Aorta (tissue), 5 donors: ENCODE results near the gene CFAP92. TPM values are rescaled to one million over a fixed set of nuclear protein-coding genes. Genes with fewer than 3 reads are reported as not detected.
A peak's percentile ranks its signal among the peaks of the same experiment; 100 is the strongest.
"Not testable (repeated sequence)": the region's sequence is repeated elsewhere in the genome, so short reads cannot be mapped to it uniquely, and the experiment has no call there.

Source experiments
- ATAC-seq: fragments of 200-7000 bp; cut with Tn5 transposase; one replicate; pipeline ENCODE4 v1.9.1; 2022; ENCODE audit warnings: moderate library complexity; ENCODE audit not compliant: low FRiP score
- DNase-seq, 2 donors: peaks; one replicate each; pipeline ENCODE4 v3.0.0-alpha.2; 2020
- H3K27ac ChIP-seq, 2 donors: one replicate each; pipeline ENCODE4 v1.5.1; 2013; ENCODE audit warnings: low read length in 2 of 2, mild to moderate bottlenecking in 2 of 2, moderate library complexity in 2 of 2, control low read depth in 1 of 2, inconsistent platforms in 1 of 2, low read depth in 1 of 2
- H3K27me3 ChIP-seq, 2 donors: one replicate each; pipeline ENCODE4 v1.6.1; 2013; ENCODE audit warnings: control low read depth in 1 of 2, low read length in 1 of 2, mild to moderate bottlenecking in 1 of 2, moderate library complexity in 1 of 2; ENCODE audit not compliant: insufficient read depth in 2 of 2, control insufficient read depth in 1 of 2
- H3K36me3 ChIP-seq, 2 donors: one replicate each; pipeline ENCODE4 v1.6.1; 2013; ENCODE audit warnings: control low read depth in 1 of 2, low read length in 1 of 2, mild to moderate bottlenecking in 1 of 2; ENCODE audit not compliant: insufficient read depth in 2 of 2, control insufficient read depth in 1 of 2
- H3K4me1 ChIP-seq, 2 donors: one replicate each; pipeline ENCODE4 v1.6.1; 2013; ENCODE audit warnings: low read length in 2 of 2, control low read depth in 1 of 2, mild to moderate bottlenecking in 1 of 2, moderate library complexity in 1 of 2; ENCODE audit not compliant: insufficient read depth in 2 of 2, control insufficient read depth in 1 of 2
- H3K4me3 ChIP-seq, 2 donors: one replicate each; pipeline ENCODE4 v1.5.1; 2013; ENCODE audit warnings: low read length in 2 of 2, control low read depth in 1 of 2, mild to moderate bottlenecking in 1 of 2
- H3K9me3 ChIP-seq: one replicate; pipeline ENCODE4 v1.6.1; 2013; ENCODE audit warnings: mild to moderate bottlenecking, low read length; ENCODE audit not compliant: control insufficient read depth
- WGBS, 2 donors: extraction: QIAGEN DNeasy Blood & Tissue Kit; methylation state at CpG; one replicate each; pipeline ENCODE4 v1.1.7; 2013; 5-methylcytosine and 5-hydroxymethylcytosine counted together
- intact Hi-C, 2 donors: fragments of 100-400 bp; cut with DNase I; formaldehyde crosslinking; loops; one replicate each; pipeline versions ENCODE4 v1.14.2 to v1.15.0; 2022
- polyA plus RNA-seq, 2 donors: library from polyadenylated mRNA; stranded (reverse); fragments of 200-250 nt; gene quantifications; one replicate each; pipeline ENCODE4 v1.2.3, GENCODE V29; 2013
- total RNA-seq, 2 donors: library from RNA; stranded (reverse); fragmentation: NEBNext Ultra II Directional; extraction: Animal tissue kit (Norgen Biotek cat#: 25700); gene quantifications; one replicate each; pipeline ENCODE4 v1.2.1, GENCODE V29; 2021
- donor health status: healthy with polysubstance abuse.
- donor health status: Bipolar disorder and iron deficiency.
- donor health status: DM: no; HTN: no; CAD: no.
- donor health status: DM: no; HTN: no; CAD: no.
- donor health status: DM: yes; HTN: yes; CAD: no.

The CFAP92 gene
- total and polyA plus RNA-seq, 4 donors: 0.62 to 1.2 TPM; not detected in 2

DNA sequence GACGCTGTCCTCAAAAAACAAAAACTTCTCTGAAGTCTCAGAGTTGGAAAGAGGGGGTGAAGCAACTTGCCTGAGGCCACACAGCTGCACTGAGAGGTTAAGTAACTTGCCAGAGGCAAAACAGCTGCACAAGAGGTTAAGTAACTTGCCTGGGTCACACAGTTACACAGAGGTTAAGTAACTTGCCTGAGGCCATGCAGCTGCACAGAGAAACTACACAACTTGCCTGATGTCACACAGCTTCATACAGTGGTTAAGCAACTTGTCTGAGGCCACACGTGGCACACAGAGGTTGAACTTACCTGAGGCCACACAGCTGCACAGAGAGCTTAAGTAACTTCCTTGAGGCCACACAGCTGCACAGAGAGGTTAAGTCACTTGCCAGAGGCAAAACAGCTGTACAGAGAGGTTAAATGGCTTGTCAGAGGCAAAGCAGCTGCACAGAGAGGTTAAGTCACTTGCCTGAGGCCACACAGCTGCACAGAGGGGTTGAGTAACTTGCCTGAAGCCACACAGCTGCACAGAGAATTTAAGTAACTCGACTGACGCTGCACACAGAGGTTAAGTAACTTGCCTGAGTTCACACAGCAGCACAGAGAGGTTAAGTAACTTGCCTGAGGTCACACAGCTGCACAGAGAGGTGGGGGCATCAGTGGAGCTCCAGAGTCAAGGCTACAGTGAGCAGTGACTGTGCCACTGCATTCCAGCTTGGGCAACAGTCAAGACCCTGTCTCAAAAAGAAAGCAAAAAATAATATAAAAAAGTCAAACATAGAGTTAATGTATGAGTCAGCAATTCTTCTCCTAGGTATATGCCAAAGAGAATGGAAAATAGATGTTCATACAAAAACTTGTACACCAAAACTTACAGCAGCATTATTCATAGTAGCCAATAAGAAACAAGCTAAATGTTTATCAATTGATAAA is 126.4 kb downstream of the CFAP92 start:
- no peak overlapping the region for H3K4me3 ChIP-seq
- intact Hi-C loops: no loop called here
- no peaks in the 10 kb centered on the region for H3K4me1 ChIP-seq
- no peak overlapping the region for H3K27ac ChIP-seq
- DNase-seq (no peak), ATAC-seq (no peak)
- H3K36me3 ChIP-seq: no peaks in the 10 kb centered on the region
- no peaks in the 10 kb centered on the region for H3K27me3 ChIP-seq
- H3K9me3 ChIP-seq: no peaks in the 10 kb centered on the region
- WGBS, 2 donors: 79 to 80% methylated on average over 4 of the region's 4 CpGs

DNA sequence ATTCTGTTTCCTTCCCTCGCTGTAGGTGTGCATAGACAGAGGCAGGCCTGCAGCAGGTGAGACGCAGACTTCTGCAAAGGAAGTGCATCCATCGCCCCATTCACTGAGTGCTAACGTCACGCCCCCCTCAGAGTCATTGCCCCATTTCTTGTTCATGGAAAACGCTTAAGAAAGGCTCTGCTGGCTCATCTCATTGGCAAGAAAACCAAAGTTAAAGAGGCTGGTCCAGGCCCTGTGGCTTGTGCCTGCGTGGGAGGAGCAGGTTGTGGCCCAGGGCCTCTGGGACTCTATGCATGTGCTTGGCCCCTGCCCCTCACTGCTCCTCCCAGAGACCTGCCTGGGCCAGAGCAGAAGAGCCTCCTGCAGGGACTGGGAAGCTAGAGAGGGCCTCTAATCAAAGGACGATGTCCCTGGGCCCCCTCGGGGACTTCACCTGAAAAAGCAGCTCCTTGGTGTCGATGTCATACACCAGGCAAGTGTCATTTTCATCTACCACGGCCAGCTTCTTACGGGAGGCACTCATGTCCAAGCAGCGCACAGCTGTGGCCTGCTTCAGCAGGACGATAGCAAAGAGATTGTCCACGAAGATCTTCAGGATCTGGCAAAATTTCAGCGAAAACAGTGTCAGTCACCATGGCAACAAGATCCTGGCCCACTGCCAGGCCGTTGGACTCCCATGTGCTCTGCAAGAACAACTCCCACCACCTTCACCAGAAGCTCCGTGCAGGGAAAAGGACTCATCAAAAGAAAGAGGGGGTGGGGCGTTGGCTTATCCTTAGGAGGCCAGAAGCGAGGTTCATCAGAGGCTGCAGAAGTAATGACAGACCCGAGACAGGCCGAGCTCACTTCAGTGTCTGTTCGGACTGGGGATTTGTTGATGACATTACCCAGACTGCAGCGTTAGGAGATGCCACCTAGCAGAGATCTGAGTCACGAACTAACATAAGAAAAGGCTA is 128.7 kb downstream of the CFAP92 start:
- ATAC-seq: peak; percentile 62
- WGBS, 2 donors: 63 to 65% methylated on average over 20 to 22 of the region's 25 CpGs
- H3K9me3 ChIP-seq, H3K27ac ChIP-seq, H3K4me3 ChIP-seq, H3K4me1 ChIP-seq, intact Hi-C loops, H3K36me3 ChIP-seq, H3K27me3 ChIP-seq, DNase-seq: not testable (repeated sequence)

DNA sequence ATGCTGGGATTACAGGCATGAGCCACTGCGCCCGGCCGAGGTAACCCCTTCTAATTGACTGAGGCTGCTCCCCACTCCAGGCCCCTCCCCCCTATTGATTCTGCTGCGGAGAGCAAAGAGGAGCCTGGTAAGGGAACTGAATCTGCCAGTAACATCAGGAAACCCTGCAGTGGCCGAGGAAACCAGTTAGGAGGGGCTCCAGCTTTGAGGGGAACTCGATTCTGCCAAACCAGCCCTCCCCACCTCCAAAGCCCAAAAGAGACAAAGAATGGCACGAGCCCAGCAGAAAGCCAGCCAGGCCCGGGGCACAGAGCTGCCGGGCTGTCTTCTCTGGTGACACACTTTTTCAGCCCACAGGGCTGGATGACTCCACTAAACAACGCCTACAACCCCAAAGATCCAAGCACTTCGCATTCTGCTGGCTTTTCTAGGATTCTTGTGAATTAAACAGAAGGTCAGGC is 129.5 kb downstream of the CFAP92 start:
- ATAC-seq: peak; percentile 42
- H3K9me3 ChIP-seq: peaks cover 2% of the 10 kb centered on the region
- no peaks in the 10 kb centered on the region for H3K36me3 ChIP-seq
- DNase-seq: no peak
- H3K27ac ChIP-seq: no peak overlapping the region
- WGBS, 2 donors: 21 to 30% methylated on average over 11 of the region's 11 CpGs
- intact Hi-C loops: no loop called here
- no peak overlapping the region for H3K4me3 ChIP-seq
- H3K27me3 ChIP-seq: no peaks in the 10 kb centered on the region
- no peaks in the 10 kb centered on the region for H3K4me1 ChIP-seq

DNA sequence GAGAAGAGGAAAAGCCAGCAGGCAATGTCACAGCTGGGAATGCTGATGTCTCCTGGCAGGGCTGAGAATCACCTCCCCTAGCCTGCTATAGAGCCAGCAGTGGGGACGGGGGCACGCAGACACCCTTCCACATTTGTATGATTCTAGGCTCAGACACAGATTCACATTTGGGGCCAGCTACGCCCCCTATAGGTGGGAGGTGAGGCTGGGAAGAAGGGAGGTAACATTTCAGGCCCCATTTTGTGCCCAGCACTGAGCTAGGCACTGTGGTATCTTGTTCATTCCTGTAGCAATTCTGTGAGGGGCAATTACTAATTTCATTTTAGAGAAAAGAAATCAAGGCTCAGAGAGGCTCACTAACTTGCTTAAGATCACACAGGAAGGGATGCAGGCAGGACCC is 130.3 kb downstream of the CFAP92 start:
- intact Hi-C loops: no loop called here
- no peak for DNase-seq
- peaks cover 5% of the 10 kb centered on the region for H3K9me3 ChIP-seq
- H3K4me3 ChIP-seq: no peak overlapping the region
- H3K27me3 ChIP-seq: no peaks in the 10 kb centered on the region
- no peaks in the 10 kb centered on the region for H3K36me3 ChIP-seq
- no peak for ATAC-seq
- H3K27ac ChIP-seq: no peak overlapping the region
- H3K4me1 ChIP-seq: no peaks in the 10 kb centered on the region
- 47 to 59% methylated on average over 3 of the region's 3 CpGs for WGBS, 2 donors

DNA sequence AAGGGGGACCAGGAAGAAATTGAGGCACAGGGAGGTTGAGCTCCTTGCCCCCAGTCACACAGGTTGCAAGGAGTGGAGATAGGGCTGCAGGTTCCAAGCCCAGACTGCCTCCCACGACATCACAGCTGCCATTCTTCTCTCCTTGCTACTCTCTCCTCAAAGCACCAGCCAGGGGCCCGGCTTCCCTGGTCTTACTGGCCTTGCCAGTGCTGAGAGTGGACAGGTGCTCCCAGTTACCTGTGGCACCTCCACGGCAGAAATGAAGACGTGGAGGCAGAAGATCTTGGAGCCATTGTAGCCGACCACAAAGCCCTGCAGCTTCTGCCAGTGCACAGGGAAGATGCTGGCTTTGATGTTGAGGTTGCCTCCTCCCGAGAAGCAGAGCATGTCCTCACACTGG is 132.4 kb downstream of the CFAP92 start:
- Histone ChIP-seq H3K27me3 (no peaks in the 10 kb centered on the region), H3K9me3 (peaks cover 9% of the 10 kb centered on the region), H3K4me1 (no peaks in the 10 kb centered on the region), H3K36me3 (no peaks in the 10 kb centered on the region), H3K27ac (no peak overlapping the region), H3K4me3 (no peak overlapping the region)
- 79 to 92% methylated on average over 6 of the region's 6 CpGs for WGBS, 2 donors
- DNase-seq (no peak), ATAC-seq (no peak)
- intact Hi-C loops: no loop called here

Other genes starting within 250 kb of the CFAP92 start
- 10 to 100 TPM; 30.7 to 52.8 TPM for gene ACAD9, start 114.5 kb downstream of the CFAP92 start, total RNA-seq
- gene ACAD9, start 114.5 kb downstream of the CFAP92 start, polyA plus RNA-seq: 10 to 100 TPM; 13.0 to 25.6 TPM
- gene EFCC1, start 7.2 kb upstream of the CFAP92 start, total RNA-seq: 1 to 10 TPM; 1.5 to 3.1 TPM
- gene EFCC1, start 7.2 kb upstream of the CFAP92 start, polyA plus RNA-seq: under 1 TPM; 0.13 to 0.50 TPM
- gene GP9, start 66.7 kb upstream of the CFAP92 start, total RNA-seq: not detected
- not detected for gene GP9, start 66.7 kb upstream of the CFAP92 start, polyA plus RNA-seq
- gene RAB43, start 127.7 kb upstream of the CFAP92 start, total RNA-seq: 10 to 100 TPM; 24.0 to 25.4 TPM
- gene RAB43, start 127.7 kb upstream of the CFAP92 start, polyA plus RNA-seq: 10 to 100 TPM in 1 of 2 donors, 1 to 10 TPM in 1; 3.5 to 10.3 TPM
- gene ISY1, start 167.0 kb upstream of the CFAP92 start, total RNA-seq: 10 to 100 TPM; 26.1 to 30.3 TPM
- 10 to 100 TPM; 23.8 to 26.3 TPM for gene ISY1, start 167.0 kb upstream of the CFAP92 start, polyA plus RNA-seq
- gene CNBP, start 189.8 kb upstream of the CFAP92 start, total RNA-seq: 100 to 1,000 TPM; 287 to 306 TPM
- gene CNBP, start 189.8 kb upstream of the CFAP92 start, polyA plus RNA-seq: 100 to 1,000 TPM; 385 to 476 TPM